Stimulated activated naive CD4-positive, alpha-beta T cell (primary cell): ENCODE data around the gene TRAPPC14.
"Not testable (repeated sequence)": the region's sequence is repeated elsewhere in the genome, so short reads cannot be mapped to it uniquely, and the experiment has no call there.

Source experiments
- DNase-seq, 6 experiments: peaks; one replicate each; lab custom pipeline; 2025; lab: John Stamatoyannopoulos, UW

Gene TRAPPC14, protein sequence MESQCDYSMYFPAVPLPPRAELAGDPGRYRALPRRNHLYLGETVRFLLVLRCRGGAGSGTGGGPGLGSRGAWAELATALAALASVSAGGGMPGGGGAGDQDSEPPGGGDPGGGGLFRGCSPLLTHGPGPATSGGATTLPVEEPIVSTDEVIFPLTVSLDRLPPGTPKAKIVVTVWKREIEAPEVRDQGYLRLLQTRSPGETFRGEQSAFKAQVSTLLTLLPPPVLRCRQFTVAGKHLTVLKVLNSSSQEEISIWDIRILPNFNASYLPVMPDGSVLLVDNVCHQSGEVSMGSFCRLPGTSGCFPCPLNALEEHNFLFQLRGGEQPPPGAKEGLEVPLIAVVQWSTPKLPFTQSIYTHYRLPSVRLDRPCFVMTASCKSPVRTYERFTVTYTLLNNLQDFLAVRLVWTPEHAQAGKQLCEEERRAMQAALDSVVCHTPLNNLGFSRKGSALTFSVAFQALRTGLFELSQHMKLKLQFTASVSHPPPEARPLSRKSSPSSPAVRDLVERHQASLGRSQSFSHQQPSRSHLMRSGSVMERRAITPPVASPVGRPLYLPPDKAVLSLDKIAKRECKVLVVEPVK

DNA sequence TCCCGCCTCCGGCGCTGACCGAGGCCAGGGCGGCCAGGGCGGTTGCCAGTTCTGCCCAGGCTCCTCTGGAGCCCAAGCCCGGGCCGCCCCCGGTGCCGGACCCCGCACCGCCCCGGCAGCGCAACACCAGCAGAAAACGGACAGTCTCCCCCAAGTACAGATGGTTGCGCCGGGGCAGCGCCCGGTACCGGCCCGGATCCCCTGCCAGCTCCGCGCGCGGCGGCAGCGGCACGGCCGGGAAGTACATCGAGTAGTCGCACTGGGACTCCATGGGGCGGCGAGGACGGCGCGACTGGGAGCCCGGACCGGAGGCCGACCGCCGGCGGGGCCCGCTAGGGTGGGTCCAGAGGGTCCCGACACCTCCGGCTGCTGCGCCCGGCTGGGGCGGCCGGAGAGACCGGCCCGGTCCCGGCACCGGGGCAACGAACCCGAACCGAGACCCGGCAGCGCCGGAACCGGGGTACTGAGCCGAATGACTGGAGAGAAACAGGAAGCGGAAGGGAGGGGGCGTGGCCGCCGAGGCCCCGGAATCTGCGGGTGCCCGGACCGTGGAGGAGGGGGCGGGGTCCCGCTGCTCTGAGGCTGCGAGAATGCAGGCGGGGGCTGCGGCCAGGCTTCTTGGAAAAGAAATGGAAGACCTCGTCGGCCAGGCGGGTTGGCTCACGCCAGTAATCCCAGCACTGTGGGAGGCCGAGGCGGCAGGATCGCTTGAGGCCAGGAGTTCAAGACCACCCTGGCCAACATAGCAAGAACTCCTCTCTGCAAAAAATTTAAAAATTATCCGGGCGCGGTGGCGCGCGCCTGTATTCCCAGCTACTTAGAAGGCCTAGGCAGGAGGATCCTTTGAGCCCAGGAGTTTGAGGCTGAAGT lies at the start of gene TRAPPC14:
Gene TRAPPC14, minus strand, starts transcription at position 495 of the 870 bp plus-strand sequence. Its CDS starts 224 bp downstream, at position 271.
- DNase-seq = peak; percentile 74 to 89 (median 86)

DNA sequence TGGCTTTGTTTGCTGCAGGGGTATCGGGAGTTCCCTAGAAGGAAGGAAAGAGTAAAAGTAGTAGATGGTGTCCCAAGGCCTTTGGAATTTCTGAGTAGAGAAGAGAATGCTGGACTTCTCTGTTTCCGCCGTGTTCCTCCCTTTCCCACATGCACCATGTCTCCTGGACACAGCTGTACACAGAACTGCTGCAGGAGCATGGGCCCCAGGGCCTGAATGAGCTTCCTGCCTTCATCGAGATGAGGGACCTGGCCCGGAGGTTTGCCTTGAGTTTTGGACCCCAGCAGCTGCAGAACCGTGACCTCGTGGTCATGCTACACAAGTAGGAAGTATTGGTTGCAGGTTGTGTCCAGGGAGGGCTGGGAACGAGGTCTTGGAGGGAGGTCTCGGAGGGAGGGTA lies 45.9 kb upstream of the TRAPPC14 start:
- no peak for DNase-seq

DNA sequence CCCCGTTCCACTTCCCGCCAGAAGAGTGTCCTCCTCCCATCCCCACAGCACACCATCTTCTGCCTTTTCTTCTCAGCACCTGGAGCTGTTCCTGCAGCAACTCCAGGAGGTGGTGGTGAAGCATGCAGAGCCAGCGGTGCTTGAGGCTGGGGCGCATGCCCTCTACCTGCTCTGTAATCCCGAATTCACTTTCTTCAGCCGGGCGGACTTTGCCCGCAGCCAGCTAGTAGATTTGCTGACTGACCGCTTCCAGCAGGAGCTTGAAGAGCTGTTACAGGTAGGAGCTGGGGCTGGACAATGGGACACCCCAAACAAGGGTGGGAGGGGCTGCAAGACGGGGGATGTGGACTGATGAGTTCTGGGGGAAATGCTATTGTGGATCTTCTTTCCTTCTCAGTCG lies 42.2 kb upstream of the TRAPPC14 start:
- DNase-seq = no peak

DNA sequence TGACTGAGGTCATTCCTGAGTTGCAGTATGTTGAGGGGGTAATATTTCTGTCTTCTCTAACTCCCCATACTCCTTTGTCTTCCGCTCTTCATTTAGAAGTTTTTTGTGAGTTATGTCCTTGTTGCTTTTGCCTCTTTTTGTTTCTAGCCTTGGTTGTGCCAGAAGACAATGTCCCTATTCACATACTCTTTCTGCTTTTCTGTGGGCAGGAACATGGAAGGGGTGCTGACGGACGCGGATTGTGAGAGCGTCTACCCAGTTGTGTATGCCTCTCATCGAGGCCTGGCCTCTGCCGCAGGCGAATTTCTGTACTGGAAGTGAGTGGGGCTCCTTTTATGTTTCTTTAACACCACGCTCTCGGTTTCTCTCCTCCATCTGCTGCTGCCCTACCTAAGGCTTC lies 39.7 kb upstream of the TRAPPC14 start:
- DNase-seq = no peak

DNA sequence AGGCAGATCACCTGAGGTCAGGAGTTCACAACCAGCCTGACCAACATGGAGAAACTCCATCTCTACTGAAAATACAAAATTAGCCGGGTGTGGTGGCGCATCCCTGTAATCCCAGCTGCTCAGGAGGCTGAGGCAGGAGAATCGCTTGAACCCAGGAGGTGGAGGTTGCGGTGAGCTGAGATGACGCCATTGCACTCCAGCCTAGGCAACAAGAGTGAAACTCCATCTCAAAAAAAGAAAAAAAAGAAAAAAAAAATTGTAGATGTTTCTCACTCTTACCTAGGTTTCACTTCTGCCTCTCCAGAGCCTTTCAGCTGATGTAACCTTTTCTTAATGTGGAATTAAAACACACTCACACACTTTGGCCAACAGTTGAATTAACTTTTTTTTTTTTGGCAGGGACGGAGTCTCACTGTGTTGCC lies 37.4 kb upstream of the TRAPPC14 start:
- DNase-seq = not testable (repeated sequence)

DNA sequence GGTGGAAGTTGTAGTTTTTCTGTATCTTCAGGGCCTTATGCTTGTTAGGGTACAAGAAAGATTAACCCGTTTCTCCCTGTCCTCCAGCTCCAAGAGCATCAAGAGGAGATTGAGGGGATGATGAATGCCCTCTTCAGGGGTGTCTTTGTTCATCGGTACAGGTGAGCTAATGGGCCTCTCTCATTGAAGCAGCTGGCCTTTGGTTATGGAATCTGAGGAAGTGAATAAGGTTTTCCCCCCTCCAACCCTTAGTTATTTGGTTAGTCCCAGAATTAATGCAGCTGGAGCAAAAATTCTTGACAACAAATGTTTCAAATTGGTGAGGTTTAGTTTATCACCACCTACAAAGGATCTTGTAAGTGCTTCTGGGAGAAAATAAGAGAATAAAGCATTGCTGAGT lies 36.7 kb upstream of the TRAPPC14 start:
- no peak for DNase-seq

DNA sequence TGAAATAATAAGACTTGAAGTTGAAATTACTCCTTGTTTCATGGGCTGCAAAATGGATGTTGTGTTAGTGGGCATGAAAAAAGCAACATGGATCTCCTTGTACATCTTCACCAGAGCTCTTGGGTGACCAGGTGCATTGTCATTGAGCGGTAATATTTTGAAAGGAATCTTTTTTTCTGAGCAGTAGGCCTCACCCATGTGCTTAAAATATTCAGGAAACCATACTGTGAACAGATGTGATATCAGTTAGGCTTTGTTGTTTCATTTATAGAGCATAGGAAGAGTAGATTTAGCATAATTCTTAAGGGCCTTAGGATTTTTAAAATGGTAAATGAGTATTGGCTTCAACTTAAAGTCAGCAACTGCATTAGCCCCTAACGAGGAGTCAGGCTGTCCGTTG lies 34.4 kb upstream of the TRAPPC14 start:
- no peak for DNase-seq

DNA sequence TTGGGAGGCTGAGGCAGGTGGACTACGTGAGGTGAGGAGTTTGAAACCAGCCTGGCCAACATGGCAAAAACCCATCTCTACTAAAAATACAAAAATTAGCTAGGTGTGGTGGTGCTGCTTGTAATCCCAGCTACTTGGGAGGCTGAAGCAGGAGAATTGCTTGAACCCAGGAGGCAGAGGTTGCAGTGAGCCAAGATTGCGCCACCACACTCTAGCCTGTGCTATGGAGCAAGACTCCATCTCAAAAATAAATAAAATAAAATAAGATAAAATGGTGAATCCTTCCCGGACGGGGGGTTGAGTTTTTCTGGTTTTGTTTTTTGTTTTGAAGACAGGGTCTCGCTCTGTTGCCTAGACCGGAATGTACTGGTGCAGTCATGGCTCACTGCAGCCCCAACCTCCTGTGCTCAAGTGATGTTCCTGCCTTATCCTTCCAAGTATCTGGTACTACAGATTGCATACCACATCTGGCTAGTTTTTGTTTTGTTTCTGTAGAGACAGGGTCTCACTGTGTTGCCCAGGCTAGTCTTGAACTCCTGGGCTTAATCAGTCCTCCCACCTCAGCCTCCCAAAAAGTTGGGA lies 33.8 kb upstream of the TRAPPC14 start:
- not testable (repeated sequence) for DNase-seq

DNA sequence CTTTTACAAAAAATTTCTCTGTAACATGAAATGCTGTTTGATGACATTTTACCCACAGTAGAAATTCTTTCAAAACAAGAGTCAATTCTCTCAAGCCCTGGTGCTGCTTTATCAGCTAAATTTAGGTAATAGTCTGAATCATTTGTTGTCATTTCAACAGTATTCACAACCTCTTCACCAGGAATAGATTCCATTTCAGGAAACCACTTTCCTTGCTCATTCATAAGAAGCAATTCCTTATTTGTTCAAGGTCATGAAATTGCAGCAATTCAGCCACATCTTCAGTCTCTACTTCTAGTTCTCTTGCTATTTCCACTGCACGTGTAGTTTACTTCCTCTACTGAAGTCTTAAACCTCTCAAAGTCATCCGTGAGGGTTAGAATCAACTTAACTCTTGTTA lies 33.3 kb upstream of the TRAPPC14 start:
- DNase-seq = peak in 2 of 6 experiments; percentile 5 to 12

DNA sequence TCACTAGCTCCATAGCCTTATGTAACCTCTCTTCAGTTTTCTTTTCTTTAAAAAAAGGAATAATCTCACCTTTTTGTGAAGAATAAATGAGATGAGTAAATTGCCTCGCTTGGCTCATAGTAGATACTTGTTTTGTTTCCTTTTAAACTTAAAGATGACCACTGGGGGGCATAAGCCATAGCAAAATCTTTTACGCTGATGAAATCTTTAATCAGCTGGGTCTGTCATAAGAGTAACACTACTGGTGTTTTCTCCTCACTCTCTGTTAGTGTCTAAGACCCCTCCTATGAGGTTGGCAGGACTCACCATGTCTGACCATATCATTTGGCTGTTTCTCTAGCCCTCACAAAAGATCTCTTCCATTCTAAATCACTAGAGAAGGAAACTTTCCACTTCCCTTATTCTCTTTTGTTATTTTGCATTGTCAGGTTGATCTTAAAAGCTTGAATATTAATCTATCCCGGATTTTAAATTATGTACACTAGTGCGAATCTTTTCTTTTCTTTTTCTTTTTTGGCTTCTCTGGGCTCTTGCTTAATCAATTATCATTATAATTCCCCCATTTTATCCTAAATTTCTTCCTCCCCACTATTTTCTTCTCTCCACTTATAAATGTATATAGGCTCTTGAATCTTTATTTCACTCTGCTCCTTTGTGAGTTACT lies 31.7 kb upstream of the TRAPPC14 start:
- peak in 3 of 6 experiments; percentile 37 to 63 (median 59) for DNase-seq

DNA sequence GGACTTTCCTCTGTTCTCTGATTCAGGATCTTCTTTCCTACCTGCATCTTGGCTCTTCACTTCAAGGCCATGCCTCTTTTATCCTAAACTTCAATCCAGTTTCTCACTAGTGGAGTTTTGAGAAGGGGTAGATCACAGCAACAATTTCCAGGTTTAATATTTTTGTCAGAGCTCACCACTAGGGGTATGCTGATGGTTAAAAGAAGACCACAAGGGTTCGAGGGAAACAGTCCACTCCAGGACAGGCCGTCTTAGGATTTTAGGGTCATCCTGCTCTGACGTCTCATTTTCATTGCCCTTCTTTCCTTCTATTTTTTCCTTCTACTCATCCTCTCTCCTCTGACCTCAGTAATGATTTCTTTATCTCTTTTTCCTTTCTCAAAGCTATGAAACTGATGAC lies 30.5 kb upstream of the TRAPPC14 start:
- DNase-seq = no peak

DNA sequence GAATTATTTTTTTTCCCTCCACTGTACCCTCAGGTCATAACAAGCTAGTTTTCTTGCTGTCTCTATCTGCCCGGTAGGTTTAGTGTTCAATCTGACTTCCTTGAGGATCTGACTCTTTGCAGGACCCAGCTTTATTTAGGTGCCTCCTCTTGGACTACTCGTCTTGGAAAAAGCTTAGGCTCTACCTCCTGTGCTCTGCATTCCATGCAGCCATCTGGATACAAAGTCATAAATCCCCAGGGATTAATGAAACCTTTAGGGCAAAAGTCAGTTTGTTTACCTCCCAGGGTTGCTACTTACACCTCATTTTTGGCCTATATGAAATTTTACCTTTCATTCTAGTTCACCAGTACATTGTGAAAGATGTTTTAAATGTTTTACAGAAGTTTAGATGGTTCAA lies 27.2 kb upstream of the TRAPPC14 start:
- no peak for DNase-seq

DNA sequence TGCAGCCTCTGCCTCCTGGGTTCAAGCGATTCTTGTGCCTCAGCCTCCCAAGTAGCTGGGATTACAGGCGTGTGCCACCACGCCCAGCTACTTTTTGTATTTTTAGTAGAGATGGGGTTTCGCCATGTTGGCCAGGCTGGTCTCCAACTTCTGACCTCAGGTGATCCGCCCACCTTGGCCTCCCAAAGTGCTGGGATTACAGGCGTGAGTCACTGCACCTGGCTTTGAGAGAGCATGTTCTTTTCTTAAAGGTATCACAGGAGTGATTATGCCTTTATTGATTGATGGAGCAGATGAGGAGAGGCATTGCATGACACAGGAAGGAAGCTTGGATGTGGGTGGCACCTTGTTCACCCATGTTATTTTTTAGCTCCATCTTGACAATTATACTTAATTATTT lies 24.6 kb upstream of the TRAPPC14 start:
- not testable (repeated sequence) for DNase-seq

DNA sequence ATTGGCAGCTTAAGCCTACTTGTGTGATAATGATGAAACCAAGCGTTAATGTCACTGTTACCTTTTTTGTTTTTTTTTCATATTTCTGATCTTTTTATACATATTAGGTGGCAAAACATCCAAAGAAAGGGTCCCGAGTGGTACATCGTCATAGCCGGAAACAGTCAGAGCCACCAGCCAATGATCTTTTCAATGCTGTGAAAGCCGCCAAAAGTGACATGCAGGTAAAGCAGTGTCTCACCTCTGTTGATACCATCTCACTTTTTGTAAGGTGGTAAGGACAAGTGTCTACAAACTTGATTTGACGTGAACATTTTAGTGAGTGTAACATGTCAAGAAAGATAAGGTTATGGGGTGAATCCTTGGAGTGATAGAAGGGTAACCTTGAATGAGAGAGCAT lies 24.1 kb upstream of the TRAPPC14 start:
- DNase-seq = peak in 4 of 6 experiments; percentile 10 to 39 (median 32)

DNA sequence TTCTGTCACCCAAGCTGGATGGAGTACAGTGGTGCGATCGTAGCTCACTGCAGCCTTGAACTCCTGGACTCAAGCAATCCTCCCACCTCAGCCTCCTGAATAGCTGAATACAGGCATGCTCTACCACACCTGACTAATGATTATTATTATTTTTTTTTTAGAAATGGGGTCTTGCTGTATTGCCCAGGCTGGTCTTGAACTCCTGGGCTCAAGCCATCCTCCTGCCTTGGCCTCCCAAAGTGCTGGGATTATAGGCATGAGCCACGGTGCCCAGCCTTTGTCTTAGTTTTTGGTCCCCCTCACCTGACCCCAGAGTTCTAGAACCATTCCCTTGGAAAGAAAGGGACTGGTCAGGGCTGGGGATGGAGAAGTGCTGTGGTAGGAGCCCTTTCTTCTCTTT lies 21.6 kb upstream of the TRAPPC14 start:
- not testable (repeated sequence) for DNase-seq

DNA sequence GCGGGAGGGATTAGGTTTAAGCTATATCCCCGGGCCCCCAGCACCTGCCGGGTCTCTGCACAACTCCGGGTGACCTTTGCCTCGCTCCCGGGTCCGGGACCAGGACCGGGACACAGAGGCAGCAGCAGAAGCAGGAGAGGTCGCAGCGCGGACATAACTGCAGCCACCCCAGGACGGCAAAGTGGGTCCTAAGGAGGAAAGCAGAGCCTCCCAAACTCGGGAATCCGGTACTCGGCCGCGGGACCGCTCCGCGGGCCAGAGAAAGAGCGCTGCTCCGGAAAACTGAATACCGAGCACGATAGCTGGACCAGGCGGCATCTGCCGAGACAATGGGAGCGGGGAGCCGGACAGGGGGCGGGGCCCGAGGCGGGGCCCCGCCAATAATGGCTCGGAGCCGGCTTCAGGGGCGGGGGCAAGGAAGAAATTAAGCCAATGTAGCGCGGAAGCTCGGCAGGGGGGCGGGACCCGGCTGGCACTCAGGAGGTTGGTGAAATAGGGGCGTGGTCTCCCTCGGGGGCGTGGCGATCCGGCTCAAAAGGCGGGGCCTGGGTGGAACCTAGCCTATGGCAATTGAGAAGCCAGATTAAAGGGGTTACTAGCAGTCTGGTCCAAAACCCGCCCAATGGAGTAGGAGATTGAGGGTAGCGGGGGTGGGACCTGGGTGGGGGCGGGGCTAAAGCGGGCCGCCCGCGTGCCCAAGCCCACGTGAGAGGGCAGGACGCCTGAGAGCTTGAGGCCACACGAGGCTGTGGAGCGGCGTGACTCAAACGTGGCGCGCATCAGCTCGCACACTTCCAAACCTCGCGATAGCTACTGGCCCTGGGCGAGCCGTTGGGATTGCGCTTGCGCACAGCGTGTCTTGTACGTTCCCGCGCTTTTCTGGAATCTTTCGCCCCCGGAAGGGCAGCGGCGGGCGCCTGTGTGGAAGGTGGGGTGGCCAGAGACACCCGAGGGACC lies 18.8 kb upstream of the TRAPPC14 start, which contains the start of the genes GPC2 and STAG3:
Gene GPC2, minus strand, starts transcription at position 337 of the 957 bp plus-strand sequence. Its CDS starts 182 bp downstream, at position 155.
Gene STAG3, plus strand, starts transcription at position 874 of the 957 bp plus-strand sequence. CDS start 2,639 bp downstream, outside the sequence.
- DNase-seq = peak; percentile 95 to 98 (median 98)

DNA sequence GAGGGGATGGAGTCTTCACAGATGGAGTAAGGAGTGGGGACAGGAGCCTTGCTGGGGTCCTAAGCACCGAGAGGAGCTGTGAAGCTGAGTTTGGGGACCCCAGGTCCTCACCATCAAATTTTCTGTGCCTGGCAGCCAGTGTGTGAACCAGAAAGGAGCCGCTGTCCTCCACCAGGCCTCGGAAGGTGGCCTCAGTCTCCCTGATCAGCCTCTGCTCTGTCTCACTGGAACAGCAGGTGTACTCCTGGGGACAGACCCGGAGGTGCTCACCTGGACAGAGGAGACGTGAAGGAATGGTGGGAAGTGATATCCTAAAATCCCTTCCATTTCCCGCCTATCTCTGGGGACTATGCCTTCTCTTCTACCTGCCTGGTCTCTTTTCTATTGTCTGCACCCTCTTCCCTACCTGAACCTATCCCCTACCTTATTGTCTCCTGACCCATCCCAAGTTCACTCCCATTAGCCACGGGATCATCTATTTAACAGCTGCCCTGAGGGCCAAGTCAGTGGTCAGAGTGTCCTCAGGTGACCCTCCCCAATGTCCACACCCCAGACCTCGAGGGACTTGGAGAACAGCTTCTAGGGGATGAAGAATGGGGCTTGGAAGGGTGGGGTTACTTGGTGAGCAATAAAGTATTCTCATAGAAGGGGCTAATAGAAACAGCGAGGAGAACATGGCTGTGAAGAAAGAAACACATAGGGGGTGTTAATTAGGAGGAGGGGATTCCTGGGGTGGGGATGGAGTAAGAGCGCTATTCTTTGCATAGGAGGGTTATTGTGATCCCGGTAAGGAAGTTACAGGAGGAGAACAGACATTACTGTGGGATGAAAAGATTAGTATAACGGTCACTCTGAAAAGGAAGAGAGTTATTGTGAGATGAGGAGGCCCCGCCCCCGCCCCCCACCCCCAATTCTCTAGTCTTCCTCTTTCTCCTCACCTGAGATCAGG lies 17.8 kb upstream of the TRAPPC14 start:
- no peak for DNase-seq

DNA sequence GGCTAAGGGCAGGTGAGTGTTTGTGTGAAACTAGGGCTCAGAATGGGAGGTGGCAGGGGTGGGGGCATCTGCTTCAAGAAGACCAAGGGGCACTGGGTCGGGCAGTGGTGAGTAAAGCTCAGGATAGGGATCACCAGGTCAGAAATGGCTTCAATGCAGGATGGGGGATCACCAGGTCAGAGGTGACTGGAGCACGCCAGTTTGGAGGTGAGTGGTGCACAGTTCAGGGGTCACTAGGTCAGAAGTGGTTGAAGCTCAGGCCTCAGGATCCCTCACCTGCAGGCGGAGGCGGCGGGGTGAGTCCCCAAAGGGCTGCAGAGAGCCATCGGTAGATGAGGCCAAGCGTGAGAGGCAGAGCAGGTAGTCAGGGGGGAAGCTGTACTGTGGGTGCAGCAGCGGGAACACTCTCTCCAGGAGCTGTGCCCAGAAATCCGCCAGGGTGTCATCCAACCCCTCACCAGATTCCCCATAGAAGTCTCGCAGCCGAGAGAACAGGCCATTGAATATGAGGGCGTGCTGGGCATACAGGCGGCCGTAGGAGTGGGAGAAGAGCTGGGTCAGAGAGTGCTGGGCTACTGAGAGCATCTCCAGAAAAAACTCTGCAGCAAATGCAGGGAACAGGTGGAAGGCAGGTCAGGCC lies 16.9 kb upstream of the TRAPPC14 start:
- no peak for DNase-seq
